HG03060 (cell line): Measurements from ENCODE around the gene STOM.

Experiments
- ATAC-seq: cut with Tn5 transposase; IDR thresholded peaks from one replicate; pipeline ENCODE4 v1.9.1; 2021; ENCODE audit warnings: low read depth, moderate number of reproducible peaks; ENCODE audit not compliant: unreplicated experiment

STOM gene

DNA sequence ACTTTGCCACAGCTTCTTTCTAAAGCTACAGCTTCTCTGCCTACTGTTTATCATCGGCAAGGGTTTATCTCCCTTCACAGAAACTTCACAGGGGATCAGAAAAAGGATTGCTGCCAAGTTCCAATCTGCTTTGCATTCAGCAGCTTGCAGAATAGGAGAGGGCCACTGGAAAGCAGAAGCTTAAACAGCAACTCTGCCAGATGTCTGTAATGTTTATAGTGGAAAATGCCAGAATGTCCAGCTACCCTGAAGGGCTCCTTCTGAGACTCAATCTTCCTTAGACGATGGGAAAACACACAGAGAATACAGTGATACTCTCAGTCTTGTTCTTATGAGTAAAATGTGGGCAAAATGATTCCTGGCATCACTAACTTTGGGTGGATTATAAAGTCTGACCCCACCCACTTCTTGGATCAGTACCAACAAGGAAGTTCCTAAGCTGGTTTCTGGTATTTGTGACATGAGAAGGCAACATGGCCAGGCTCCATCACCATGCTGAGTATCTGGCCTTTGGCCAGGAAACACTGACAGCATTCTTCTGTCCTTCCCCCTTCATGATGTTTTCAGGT is 19.0 kb downstream of the STOM start:
- no peak for ATAC-seq

DNA sequence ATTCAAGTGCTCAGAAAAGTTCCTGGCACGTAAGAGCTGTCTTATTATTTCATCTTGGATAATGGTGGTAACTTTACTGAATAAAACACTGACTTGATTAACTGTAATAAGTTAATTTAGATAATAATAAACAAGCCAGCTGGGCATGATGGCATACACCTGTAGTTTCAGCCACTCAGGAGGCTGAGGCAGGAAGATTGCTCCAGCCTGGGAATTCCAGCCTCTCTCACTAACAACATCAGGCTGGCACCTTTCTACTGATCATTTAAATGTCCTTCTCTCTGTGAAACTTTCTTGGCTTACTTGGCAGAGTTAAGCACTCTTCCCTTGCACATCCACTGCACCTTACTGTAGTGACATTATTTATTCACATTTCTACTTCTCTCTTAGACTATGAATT is 20.0 kb downstream of the STOM start:
- ATAC-seq: no peak

DNA sequence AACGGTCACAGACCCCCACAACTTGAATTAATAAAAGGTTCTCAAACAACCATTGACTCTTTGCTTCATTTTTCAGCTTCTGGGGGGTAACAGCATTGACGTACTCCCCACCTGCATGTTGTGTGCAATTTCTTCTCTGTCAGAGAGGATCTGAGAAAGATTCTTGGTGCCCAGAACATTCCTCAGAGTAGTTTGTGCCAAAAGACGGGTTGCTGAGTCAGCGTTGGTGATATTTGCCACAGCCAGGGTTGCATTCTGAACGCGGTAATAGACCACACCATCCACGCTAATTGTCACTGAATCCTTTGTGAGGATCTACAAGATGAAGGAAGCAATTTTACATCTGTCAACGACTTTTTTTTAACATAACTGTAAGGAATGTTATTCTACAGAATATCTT is 21.0 kb downstream of the STOM start:
- no peak for ATAC-seq

DNA sequence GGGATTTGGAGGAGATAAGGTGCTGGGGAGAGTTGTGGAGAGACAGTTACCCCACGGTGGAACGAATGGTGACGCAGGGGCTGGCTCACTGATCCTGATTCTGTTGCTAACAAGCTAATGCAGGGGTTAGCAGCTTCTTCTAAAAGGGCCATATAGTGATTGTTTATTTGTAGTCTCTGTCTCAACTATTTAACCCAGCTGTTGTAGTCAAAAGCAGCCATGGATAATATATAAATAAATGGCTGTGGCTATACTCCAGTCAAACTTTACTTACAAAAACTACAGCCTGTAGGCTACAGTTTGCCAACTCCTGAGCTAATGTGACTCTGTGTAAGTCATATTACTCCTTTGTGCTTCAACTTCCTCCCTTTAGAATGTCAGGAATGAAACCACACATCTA is 21.8 kb downstream of the STOM start:
- no peak for ATAC-seq

DNA sequence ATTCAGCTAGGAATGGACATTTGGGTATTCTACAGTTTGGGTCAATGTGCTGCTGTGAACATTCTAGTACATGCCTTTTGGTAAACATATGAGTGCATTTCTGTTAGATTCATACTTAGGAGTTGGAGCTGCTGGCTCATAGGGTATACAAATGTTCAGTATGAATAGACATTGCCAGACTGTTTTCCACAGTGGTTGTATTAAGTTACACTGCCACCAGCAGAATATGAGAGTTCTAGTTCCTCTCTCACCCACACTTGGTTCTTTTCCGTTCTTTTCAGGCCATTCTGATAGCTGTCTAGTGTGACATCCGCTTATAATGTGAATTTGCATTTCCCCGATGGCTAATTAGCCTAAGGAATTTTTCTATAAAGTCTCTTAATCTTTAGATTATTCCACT is 25.0 kb downstream of the STOM start:
- ATAC-seq: no peak

DNA sequence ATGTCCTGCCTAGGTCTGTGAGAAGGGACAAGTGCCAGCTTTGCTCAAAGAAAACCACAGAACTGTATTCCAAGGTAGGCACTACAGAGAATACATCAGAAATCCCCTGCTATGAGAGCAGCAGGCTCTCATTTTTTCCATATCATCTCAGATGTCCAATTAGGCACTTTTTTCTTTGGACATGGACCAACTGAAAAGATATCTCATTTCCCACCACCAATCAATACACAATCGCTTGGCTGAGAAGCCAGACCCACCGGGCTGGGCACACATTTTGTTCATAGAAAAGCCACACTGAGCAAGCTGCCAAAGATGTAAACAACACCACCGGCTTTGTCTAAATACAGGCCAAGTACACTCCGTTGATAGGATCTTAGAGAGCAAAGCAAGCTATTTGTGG is 25.9 kb downstream of the STOM start:
- no peak for ATAC-seq

DNA sequence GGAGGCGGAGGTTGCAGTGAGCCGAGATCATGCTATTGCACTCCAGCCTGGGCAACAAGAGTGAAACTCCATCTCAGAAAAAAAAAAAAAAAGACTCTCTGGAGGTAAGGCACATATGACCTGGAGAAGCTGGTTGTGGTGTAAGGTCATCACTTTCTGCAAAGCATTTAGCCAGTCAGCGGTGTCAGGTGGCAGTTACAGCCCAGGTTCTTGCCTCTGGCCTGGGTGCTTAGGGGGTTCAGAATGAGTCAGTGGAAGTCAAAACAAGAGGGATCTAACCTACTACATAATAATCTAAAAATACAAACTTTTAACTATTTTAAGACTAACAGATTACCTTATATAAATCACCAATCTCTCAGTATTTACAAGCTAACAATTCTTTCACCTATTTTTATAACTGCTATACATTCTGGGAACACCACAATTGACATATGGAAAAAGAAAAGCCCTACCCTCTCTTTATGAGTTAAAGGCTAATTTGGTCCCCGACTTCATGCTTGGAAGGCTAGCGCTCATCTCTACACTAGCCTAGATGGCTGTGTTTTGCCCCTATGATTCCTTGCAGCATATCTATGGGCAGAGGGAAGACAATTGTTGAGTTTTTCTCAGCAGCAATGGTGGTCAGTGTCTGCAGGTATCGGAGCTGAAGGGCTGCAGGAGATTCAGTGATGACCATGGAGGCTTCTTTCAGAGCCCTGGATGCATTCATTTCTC is 29.2 kb downstream of the STOM start:
- ATAC-seq: peak; percentile 65

DNA sequence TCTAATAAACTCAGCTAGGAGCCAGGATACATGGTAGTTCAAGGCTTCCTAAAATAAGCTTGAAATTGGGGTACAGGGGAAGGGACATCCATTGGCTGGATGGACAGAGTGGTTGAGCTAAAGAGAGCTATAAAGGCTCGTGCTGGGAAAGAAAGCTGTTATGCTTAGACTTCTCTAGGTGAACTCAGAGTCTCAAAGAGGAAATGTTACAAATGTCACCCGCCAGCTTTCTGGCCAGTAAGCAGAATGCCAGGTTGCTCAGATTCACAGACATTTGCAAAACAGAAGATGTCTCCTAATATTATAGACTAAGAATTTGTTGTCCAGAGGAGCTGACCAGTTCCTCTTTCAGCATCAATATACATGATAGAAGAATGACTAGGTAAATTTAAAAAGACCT is 30.6 kb downstream of the STOM start:
- ATAC-seq: no peak

DNA sequence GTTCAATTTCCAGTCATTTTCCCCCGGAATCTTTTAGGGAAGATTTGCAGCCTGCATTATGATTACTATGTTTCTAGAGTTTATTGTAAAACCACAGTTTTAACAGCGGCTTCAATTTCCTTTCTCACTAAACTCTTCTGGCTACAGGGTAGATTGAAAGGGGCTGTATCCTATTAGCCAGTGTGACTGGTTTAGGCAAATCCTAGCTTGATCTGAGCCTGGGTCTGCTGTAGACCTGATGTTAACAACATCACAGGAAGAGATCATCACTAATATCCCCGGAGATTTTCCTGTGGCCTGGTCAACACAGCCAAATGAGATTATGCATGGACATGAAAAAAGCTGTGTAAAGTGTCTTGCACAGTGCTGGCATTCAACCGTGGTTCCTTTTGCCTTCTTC is 33.4 kb downstream of the STOM start:
- no peak for ATAC-seq

DNA sequence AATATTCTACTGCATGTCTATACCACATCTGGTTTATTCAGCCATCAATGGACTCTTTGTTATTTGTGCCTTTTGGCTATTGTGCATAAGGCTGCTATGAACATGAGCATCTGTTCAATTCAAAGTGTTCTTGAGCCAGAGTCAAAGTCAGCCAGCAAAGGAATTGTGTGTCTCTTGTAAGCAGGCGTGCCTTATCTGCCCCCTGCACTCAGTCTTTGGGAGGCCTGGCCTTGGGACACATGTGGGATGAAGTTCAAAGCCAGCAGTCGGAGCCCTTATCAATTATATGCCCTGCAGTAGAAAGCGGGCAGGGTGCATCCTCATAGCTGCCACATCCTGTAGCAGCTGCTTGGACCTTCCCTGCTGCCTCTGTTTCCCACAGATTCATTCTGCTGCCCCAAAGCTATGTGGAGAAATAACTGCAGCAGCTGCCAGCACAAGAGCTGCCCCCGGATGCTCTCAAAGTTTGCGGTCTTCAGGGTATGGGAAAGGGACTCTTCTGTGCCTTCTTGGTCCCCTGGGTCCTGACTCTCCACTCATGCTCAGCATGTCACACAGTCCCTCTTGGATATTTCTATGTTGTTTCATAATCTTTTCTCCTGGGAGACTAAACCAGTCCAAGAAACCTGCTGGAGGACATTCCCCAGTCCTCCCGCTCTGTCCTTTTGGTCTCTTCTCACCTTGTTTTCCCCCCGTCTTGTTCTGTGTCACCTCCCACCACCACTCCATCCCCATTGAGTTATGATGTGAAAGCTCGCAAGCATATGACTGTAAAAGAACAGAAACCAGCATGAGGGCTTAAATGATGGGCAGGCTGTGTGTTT is 35.9 kb downstream of the STOM start:
- no peak for ATAC-seq

DNA sequence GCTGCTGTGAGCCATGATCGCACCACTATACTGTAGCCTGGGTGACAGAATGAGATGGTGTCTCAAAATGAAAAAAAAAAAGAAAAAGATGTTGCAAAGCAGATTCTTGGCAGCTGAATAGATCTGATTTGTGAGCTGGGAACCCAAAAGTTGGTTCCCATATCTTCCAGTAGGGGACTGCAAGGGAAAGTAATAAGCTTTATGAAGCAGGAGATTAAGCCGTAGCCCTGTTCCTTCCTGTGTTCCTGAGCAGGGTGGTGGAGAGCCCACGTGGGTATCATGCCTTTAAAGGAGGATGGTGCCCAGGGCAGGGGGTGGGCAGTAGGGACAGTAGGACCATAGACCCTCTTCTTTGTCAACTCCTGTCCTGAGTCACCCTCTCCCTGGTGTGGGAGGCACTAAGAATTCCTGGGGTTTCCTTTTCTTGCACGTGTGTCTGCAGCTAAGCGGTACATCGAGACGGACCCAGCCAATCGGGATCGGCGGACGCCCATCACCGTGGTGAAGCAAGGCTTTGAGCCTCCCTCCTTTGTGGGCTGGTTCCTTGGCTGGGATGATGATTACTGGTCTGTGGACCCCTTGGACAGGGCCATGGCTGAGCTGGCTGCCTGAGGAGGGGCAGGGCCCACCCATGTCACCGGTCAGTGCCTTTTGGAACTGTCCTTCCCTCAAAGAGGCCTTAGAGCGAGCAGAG is 37.9 kb downstream of the STOM start:
- ATAC-seq: no peak

DNA sequence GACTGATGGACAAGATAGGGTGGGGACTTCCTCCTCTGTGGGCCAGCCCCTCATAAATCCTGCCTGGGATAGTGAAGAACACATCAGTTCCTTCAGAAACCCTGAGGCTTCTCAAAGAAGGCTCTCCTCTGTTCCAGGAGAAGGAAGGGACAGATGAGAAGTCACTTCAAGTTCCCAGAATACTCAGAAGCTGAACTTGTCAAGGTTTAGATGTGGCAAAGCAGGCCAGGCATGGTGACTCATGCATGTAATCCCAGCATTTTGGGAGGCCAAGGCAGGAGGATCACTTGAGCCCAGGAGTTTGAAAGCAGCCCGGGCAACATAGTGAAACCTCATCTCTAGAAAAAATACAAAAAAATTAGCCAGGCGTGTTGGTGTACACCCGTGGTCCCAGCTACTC is 38.5 kb downstream of the STOM start:
- ATAC-seq: no peak

DNA sequence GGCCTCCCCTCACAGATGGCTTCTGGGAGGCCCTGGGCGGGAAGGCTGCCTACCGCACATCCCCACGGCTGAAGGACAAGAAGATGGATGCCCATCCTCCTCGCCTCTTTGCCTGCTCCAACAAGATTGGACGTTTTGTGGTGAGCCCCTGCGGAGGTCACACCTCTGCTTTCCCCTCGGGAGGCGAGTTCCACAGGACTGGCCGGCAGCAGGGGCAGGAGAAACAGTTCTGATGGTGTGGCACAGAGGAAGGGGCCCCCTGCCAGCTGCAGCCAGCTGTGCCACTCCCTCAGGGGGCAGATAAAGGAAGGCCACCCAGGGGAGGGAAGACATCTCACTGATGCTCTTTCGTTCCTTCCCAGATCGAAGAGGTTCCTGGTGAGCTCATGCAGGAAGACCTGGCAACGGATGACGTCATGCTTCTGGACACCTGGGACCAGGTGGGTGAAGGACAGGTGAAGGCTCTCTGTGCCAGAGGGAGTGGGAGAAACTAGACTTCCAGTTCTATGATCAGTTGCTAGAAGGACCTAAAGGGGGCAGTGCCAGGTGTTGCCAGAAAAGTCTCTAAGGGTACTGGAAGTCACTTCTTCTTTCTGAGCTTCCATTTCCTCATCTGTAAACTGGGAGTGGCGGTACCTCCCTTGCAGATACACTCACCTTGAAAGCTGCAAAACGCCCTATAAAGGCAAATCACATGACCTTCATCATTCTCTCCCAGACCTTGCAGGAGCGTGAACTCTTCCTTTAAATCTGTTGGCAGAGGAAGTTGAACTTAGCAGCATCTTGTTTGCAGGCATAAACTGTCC is 41.0 kb downstream of the STOM start:
- no peak for ATAC-seq

DNA sequence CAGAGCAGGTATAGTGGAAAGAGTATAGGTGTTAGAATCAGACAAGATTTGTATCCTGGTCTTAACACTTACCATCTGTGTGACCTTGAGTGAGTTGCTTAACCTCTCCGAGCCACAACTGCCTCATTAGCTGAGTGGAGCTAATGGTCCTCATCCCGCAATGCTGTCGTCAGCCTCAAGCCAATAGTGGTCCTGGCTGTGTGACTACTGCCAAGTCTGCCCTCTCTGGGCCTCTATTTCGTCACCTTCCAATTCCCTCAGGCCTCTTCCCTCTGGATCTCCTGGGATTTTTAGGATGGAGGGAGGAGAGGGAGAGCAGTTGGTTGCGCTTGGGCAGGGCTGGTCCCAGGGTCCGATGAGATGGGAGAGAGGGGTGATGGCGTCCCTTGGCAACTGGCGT is 41.6 kb downstream of the STOM start:
- ATAC-seq: no peak

DNA sequence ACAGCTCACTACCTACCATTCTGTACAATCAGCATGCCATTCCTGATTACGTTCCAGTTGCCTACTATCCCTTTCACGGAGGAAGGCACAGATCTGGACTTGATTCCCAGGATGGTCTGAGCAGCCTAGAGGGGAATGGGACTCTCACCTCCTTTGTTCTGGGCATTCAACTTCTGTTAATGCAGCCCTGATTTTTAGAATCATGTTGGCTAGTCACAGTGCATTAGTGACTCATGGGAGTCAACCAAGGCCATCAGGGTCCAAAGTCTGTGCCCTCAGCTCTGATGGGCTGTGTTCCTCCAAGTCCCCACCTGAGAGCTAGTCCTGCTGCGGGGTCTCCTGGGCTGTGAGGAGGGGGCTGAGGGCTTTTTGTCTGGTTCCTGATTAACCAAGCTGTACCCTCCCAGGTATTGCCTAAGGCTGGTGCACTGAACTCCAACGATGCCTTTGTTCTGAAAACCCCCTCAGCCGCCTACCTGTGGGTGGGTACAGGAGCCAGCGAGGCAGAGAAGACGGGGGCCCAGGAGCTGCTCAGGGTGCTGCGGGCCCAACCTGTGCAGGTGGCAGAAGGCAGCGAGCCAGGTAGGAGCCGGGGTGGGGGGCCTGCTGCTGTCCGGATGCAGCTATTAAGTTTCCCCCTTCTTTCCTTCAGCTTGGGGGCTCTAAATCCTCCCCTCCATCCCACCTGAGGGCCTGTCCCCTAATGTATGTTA is 43.0 kb downstream of the STOM start:
- no peak for ATAC-seq

DNA sequence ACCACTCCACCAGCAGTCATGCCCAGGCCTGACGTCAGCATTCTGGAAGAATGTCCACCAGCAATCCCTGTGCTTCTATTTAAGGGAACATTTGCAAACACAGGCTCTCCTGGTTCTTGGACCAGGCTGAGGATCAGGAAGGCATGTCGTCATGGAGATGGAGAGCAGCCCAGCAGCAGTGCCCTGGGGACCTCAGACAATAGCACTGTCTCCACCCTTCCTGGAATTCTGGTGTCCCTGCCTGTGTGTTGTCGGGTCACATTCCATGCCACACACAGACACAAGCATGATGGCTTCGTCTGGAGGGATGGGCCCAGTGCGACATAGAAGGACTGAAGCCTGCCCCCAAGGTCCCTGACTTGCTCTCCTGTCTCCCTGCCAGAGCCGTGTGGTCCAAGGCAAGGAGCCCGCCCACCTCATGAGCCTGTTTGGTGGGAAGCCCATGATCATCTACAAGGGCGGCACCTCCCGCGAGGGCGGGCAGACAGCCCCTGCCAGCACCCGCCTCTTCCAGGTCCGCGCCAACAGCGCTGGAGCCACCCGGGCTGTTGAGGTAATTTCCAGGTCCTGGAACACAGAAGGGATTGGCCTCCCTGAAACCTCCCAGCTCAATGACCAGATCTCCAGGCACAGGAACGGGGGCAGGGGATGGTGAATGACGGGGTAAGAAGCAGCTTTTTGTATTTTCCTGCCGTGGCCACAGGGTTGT is 43.8 kb downstream of the STOM start:
- no peak for ATAC-seq

DNA sequence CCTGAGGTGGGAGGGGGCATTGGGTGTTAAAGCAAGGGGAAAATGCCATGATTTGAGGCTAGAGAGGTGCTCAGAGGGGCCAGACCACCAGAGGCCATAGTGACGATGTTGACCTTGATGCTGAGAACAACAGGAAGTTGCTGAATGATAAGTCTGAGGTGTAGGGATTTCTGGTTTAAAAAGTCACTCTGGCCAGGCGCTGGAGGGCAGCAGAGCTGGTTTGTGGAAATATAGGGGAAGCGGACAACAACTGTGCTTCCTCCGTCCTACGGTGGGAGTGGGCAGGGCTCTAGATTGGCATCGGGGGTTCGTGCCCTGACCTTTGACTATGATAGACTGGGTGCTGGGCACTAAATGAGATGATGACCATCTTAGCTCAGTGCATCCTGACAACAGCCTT is 44.7 kb downstream of the STOM start:
- no peak for ATAC-seq

DNA sequence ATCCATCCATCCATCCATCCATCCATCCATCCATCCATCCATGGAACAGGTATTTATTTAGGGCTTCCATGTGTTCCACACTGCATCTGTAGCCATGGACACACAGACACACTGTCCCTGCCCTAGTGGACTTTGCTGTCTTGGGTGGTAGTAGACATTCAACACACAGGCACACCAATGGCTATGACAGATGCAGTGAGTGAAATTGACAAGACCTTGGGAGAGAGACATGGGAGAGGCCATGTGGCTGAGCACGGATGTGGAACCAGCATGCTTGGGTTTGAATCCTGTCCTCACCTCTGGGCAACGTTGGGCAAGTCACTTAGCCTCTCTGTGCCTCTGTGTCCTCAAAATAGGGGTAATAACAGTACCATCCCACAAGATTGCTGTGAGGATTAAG is 45.3 kb downstream of the STOM start:
- ATAC-seq: no peak

DNA sequence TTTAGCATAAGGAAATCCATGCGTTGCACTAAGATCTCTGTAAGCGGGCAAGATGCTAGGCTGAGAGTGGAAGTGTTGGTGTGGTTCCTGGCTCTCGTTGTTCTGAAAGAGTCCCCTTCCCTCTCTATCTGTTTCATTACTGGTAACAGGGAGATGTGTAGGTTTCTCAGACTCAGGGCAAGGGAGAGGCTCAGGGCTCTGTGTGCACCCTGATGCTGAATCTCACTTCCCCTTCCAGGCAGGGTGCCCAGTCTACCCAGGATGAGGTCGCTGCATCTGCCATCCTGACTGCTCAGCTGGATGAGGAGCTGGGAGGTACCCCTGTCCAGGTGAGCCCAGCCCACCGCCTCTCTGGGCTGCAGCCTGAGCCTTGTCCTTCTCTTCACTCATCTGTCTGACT is 45.7 kb downstream of the STOM start:
- no peak for ATAC-seq
